Kidney (tissue), 14 donors: ENCODE measurements around the gene HEMK1. TPM values are rescaled to one million over a fixed set of nuclear protein-coding genes. Genes with fewer than 3 reads are reported as not detected.
A peak's percentile ranks its signal among the peaks of the same experiment; 100 is the strongest.

ENCODE experiments used
- DNase-seq, 5 donors: peaks; one replicate each; pipeline ENCODE4 v3.0.0-alpha.2; 2013 to 2020
- FAIRE-seq: peaks from 2 replicates; lab custom pipeline; 2012; peaks lifted over from hg19 to GRCh38; lab: Jason Lieb, UNC
- H3K27ac ChIP-seq, 2 donors: one replicate each; pipeline ENCODE4 v1.7.0; 2013; ENCODE audit warnings: low read depth in 2 of 2, low read length in 2 of 2, inconsistent platforms in 1 of 2
- H3K27me3 ChIP-seq: one replicate; pipeline ENCODE4 v1.7.1; 2013; ENCODE audit warnings: low read length, inconsistent platforms; ENCODE audit not compliant: control insufficient read depth, insufficient read depth
- H3K36me3 ChIP-seq, 3 donors: one replicate each; pipeline versions ENCODE4 v1.7.0 to v1.7.1; 2013; ENCODE audit warnings: low read length in 3 of 3, control low read depth in 1 of 3, inconsistent platforms in 1 of 3; ENCODE audit not compliant: insufficient read depth in 3 of 3, control insufficient read depth in 2 of 3
- H3K4me1 ChIP-seq, 3 donors: one replicate each; pipeline versions ENCODE4 v1.7.0 to v1.7.1; 2013; ENCODE audit warnings: low read length in 3 of 3, inconsistent platforms in 1 of 3, low read depth in 1 of 3; ENCODE audit not compliant: control insufficient read depth in 2 of 3, insufficient read depth in 2 of 3
- H3K4me3 ChIP-seq, 3 donors: one replicate each; pipeline versions ENCODE4 v1.7.0 to v1.8.1; 2013; ENCODE audit warnings: low read length in 3 of 3, control low read depth in 1 of 3, inconsistent platforms in 1 of 3
- H3K9ac ChIP-seq, 3 donors: one replicate each; pipeline versions ENCODE4 v1.7.0 to v1.7.1; 2013; ENCODE audit warnings: low read length in 3 of 3, control low read depth in 1 of 3, inconsistent platforms in 1 of 3
- H3K9me3 ChIP-seq, 3 donors: one replicate each; pipeline versions ENCODE4 v1.7.0 to v1.7.1; 2013; ENCODE audit warnings: low read length in 3 of 3, control low read depth in 1 of 3, inconsistent platforms in 1 of 3; ENCODE audit not compliant: control insufficient read depth in 2 of 3, insufficient read depth in 1 of 3
- intact Hi-C: fragments of 100-400 bp; cut with DNase I; formaldehyde crosslinking; loops from one replicate; pipeline ENCODE4 v1.11.1; 2022
- polyA plus RNA-seq: library from polyadenylated mRNA; stranded (reverse); fragments of 350-450 nt; fragmentation: Illumina TruSeq; extraction: RNeasy Lipid Tissue Mini Kit (QIAGEN cat#74804); gene quantifications from one replicate; pipeline ENCODE4 v1.2.3, GENCODE V29; 2014; ENCODE audit warnings: low read depth, low replicate concordance; ENCODE audit not compliant: insufficient read depth
- total RNA-seq: library from RNA; stranded (reverse); fragmentation: NEBNext Ultra II Directional; extraction: Animal tissue kit (Norgen Biotek cat#: 25700); gene quantifications from one replicate; pipeline ENCODE4 v1.2.1, GENCODE V29; 2021
- TF ChIP-seq, protein P1 (sequence below): IDR thresholded peaks from 3 replicates; pipeline ENCODE4 v1.5.1; 2012; ENCODE audit warnings: mild to moderate bottlenecking, moderate library complexity, borderline replicate concordance; ENCODE audit not compliant: insufficient read depth; ENCODE audit errors: extremely low read depth
- donor health status: control.
- donor health status: control.
- donor health status: control.
- donor health status: control.
- donor health status: control.
- donor health status: DM: yes; HTN: yes; CAD: no.
- donor health status: Normal renal cell carcinoma (clear cell type).

HEMK1 gene
- total and polyA plus RNA-seq, 2 donors from 2014 or later: 25.1 to 30.3 TPM

GRCh38 chr3:50630394-50630793 is 61.1 kb downstream of the HEMK1 start:
- DNase-seq (no peak), FAIRE-seq (no peak)
- Histone ChIP-seq H3K9me3 (no peaks in the 10 kb centered on the region), H3K4me1 (peaks cover 0 to 15% (median 13%) of the 10 kb centered on the region in 3 donors), H3K9ac (no peak overlapping the region), H3K27me3 (no peaks in the 10 kb centered on the region), H3K4me3 (no peak overlapping the region), H3K27ac (no peak overlapping the region), H3K36me3 (no peaks in the 10 kb centered on the region)
- intact Hi-C loops: no loop called here
- TF ChIP-seq, protein P1, sequence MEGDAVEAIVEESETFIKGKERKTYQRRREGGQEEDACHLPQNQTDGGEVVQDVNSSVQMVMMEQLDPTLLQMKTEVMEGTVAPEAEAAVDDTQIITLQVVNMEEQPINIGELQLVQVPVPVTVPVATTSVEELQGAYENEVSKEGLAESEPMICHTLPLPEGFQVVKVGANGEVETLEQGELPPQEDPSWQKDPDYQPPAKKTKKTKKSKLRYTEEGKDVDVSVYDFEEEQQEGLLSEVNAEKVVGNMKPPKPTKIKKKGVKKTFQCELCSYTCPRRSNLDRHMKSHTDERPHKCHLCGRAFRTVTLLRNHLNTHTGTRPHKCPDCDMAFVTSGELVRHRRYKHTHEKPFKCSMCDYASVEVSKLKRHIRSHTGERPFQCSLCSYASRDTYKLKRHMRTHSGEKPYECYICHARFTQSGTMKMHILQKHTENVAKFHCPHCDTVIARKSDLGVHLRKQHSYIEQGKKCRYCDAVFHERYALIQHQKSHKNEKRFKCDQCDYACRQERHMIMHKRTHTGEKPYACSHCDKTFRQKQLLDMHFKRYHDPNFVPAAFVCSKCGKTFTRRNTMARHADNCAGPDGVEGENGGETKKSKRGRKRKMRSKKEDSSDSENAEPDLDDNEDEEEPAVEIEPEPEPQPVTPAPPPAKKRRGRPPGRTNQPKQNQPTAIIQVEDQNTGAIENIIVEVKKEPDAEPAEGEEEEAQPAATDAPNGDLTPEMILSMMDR: no peak

DNA sequence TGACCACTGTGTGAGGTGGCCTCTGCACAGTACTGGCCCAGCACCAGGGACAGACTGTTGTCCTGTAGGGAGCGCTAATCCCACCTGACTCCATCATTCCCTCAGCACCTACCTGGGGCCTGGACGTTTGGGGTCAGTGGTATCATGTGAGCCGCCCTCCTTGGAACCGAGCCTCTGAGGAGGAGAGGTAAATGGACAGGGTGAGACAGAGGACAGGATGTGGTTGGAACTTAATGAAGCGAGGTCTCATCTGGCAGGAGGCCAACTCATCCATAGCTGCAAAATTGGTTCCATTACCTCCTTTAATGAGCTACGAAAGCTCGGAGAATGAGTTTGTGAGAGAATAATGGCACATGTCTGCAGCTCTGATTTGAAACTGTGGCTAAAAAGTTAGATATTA is 61.6 kb downstream of the HEMK1 start:
- FAIRE-seq (no peak), DNase-seq (peak in 3 of 5 donors; percentile 55 to 69 (median 69))
- TF ChIP-seq, protein P1: no peak
- peaks cover 0 to 13% (median 10%) of the 10 kb centered on the region in 3 donors for H3K4me1 ChIP-seq
- no peaks in the 10 kb centered on the region for H3K9me3 ChIP-seq
- no peaks in the 10 kb centered on the region for H3K36me3 ChIP-seq
- no peak overlapping the region for H3K4me3 ChIP-seq
- H3K9ac ChIP-seq: no peak overlapping the region
- H3K27me3 ChIP-seq: no peaks in the 10 kb centered on the region
- H3K27ac ChIP-seq: no peak overlapping the region
- intact Hi-C loops: no loop called here

DNA sequence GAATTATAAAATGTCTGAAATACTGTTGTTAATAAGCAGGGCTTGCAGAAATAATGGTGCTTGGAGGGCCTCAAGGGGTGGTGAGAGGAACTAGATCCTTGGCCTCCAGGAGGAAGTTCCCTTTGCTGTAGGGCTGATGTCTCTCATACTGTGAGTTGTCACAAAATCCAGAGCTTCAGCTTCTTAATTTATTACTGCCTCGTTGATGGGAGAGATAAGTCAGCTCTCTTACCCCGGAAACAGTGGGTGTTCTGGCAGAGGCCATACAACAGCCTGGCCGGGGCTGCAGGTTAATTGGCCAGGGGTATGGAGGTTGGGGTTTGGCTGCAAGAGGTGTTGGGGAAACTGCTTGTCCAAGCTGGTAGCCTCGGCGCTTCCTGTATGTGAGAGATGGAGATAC is 63.1 kb downstream of the HEMK1 start:
- peaks cover 0 to 12% (median 8%) of the 10 kb centered on the region in 3 donors for H3K4me1 ChIP-seq
- intact Hi-C loops: no loop called here
- H3K9me3 ChIP-seq: no peaks in the 10 kb centered on the region
- no peaks in the 10 kb centered on the region for H3K27me3 ChIP-seq
- DNase-seq: peak in 2 of 5 donors; percentile 62 to 65
- TF ChIP-seq, protein P1: no peak
- no peak for FAIRE-seq
- no peak overlapping the region for H3K9ac ChIP-seq
- H3K36me3 ChIP-seq: no peaks in the 10 kb centered on the region
- H3K4me3 ChIP-seq: no peak overlapping the region
- no peak overlapping the region for H3K27ac ChIP-seq

- no peak for FAIRE-seq
- TF ChIP-seq, protein P1: no peak
These were observed 64.0 kb downstream of the HEMK1 start for GRCh38 chr3:50633230-50633790.

More at GRCh38 chr3:50633230-50633790, 64.0 kb downstream of the HEMK1 start:
- Histone ChIP-seq H3K27me3 (no peaks in the 10 kb centered on the region), H3K9me3 (no peaks in the 10 kb centered on the region), H3K36me3 (no peaks in the 10 kb centered on the region), H3K4me3 (no peak overlapping the region), H3K27ac (no peak overlapping the region), H3K9ac (no peak overlapping the region), H3K4me1 (peaks cover 0 to 13% (median 12%) of the 10 kb centered on the region in 3 donors)
- intact Hi-C loops: no loop called here
- DNase-seq: no peak
